ENCODE data around the gene CDC42EP1. TPM values are rescaled to one million over a fixed set of nuclear protein-coding genes. Genes with fewer than 3 reads are reported as not detected.

Gene CDC42EP1
- total RNA-seq, 1 experiment from 2014 or later: 12.7 TPM

GRCh38 chr22:37544955-37545702 is 15.2 kb upstream of the CDC42EP1 start:
- peaks cover 29% of the 10 kb centered on the region for H3K4me1 Mint-ChIP-seq
- H3K4me3 Mint-ChIP-seq: peak overlapping the region; percentile 53
- TF ChIP-seq MXD4 (CRISPR knock-in tag; IDR thresholded peaks at IDR 0.05; ENCODE audit: borderline replicate concordance) (no peak), NR1H2 (CRISPR knock-in tag; IDR thresholded peaks at IDR 0.05) (no peak), USF1 (CRISPR knock-in tag; IDR thresholded peaks at IDR 0.05) (peak; percentile 23; the same call in 1 of the 2 replicates), FOXK1 (CRISPR knock-in tag; IDR thresholded peaks at IDR 0.05) (no peak), NFATC4 (CRISPR knock-in tag; IDR thresholded peaks at IDR 0.05) (no peak), ETV6 (CRISPR knock-in tag; IDR thresholded peaks at IDR 0.05) (0 out of 2 replicates have a peak, but pooled peaks have one; percentile 26), GTF2I (CRISPR knock-in tag; conservative IDR thresholded peaks at IDR 0.05) (no peak), PRDM15 (CRISPR knock-in tag; IDR thresholded peaks at IDR 0.05) (no peak), CTCF (IDR thresholded peaks at IDR 0.05) (peak; percentile 53; the same call in 1 of the 2 replicates), ZNF121 (CRISPR knock-in tag; IDR thresholded peaks at IDR 0.05) (no peak), CREM (CRISPR knock-in tag; IDR thresholded peaks at IDR 0.05) (no peak), KAT7 (CRISPR knock-in tag; IDR thresholded peaks at IDR 0.05; ENCODE audit: borderline replicate concordance) (no peak), SOX15 (CRISPR knock-in tag; IDR thresholded peaks at IDR 0.05) (no peak), RELA (CRISPR knock-in tag; IDR thresholded peaks at IDR 0.05; ENCODE audit: borderline replicate concordance) (no peak), ZNF512 (CRISPR knock-in tag; IDR thresholded peaks at IDR 0.05; ENCODE audit: borderline replicate concordance) (no peak), CDX4 (CRISPR knock-in tag; IDR thresholded peaks at IDR 0.05; ENCODE audit: borderline replicate concordance) (no peak), TCF7 (CRISPR knock-in tag; IDR thresholded peaks at IDR 0.05; ENCODE audit: low read depth) (no peak), ATF6 (CRISPR knock-in tag; IDR thresholded peaks at IDR 0.05) (no peak), ZNF423 (CRISPR knock-in tag; IDR thresholded peaks at IDR 0.05) (no peak), JUN (CRISPR knock-in tag; IDR thresholded peaks at IDR 0.05) (0 out of 2 replicates have a peak, but pooled peaks have one; percentile 16)
- ChIA-PET POLR2A (interaction anchor here (0.7 to 2.7 kb wide), 10 partner anchors 12 to 62 kb away, joined by 3 to 24 read pairs (median 10); partner anchors contain the start of genes CDC42EP1 and GGA1), CTCF (interaction anchor here (0.7 to 16.5 kb wide), 13 partner anchors 17 to 98 kb away, joined by 4 to 728 read pairs (median 6); partner anchors contain the start of genes CARD10, CDC42EP1 and GGA1)
- H3K27me3 Mint-ChIP-seq (ENCODE audit: low read depth): no peaks in the 10 kb centered on the region; the same call in 1 of the 2 replicates
- no peaks in the 10 kb centered on the region for H3K9me3 Mint-ChIP-seq
- H3K36me3 Mint-ChIP-seq: no peaks in the 10 kb centered on the region
- DNase-seq (ENCODE audit: low spot score) (peak; percentile 92), ATAC-seq (peak; percentile 74)
- peak overlapping the region; percentile 74; the same call in 1 of the 2 replicates for H3K27ac Mint-ChIP-seq

All from WTC11 (cell line).